Natural killer cell (primary cell): Measurements from ENCODE around the gene CFD. TPM values are rescaled to one million over a fixed set of nuclear protein-coding genes. Genes with fewer than 3 reads are reported as not detected.

Source experiments
- ATAC-seq, 3 donors: fragments of 150-1000 bp in 2 of 3; fragments of 200-7000 bp in 1 of 3; cut with Tn5 transposase; 1 replicate in 1 of 3; 2 replicates in 2 of 3; pipeline ENCODE4 v1.10.0; 2021; ENCODE audit warnings: mild to moderate bottlenecking in 2 of 3, moderate library complexity in 2 of 3
- DNase-seq, 2 donors: peaks; one replicate each; pipeline versions ENCODE4 v3.0.0 to v3.0.0-alpha.2; 2013 to 2021; ENCODE audit warnings: mixed read lengths in 1 of 2
- H3K27ac ChIP-seq: one replicate; pipeline ENCODE4 v1.5.1; 2013; ENCODE audit warnings: mild to moderate bottlenecking, low read length
- H3K27me3 ChIP-seq: one replicate; pipeline ENCODE4 v1.6.1; 2013; ENCODE audit warnings: low read length; ENCODE audit not compliant: control insufficient read depth, insufficient read depth
- H3K36me3 ChIP-seq: one replicate; pipeline ENCODE4 v1.6.1; 2013; ENCODE audit warnings: low read length; ENCODE audit not compliant: control insufficient read depth, insufficient read depth
- H3K4me1 ChIP-seq: one replicate; pipeline ENCODE4 v1.6.1; 2013; ENCODE audit warnings: low read length; ENCODE audit not compliant: control insufficient read depth, insufficient read depth
- H3K4me3 ChIP-seq: one replicate; pipeline ENCODE4 v1.5.1; 2013; ENCODE audit warnings: low read length
- H3K9me3 ChIP-seq: one replicate; pipeline ENCODE4 v1.6.1; 2013; ENCODE audit warnings: low read length; ENCODE audit not compliant: control insufficient read depth, insufficient read depth
- H3K27ac Mint-ChIP-seq, 2 donors: one replicate each; pipeline ENCODE4 v1.8.0; 2022; ENCODE audit warnings: mild to moderate bottlenecking in 2 of 2, mixed read lengths in 2 of 2, moderate library complexity in 1 of 2
- H3K27me3 Mint-ChIP-seq, 2 donors: one replicate each; pipeline ENCODE4 v1.8.0; 2022; ENCODE audit warnings: low read depth in 2 of 2, mixed read lengths in 2 of 2
- H3K36me3 Mint-ChIP-seq: one replicate; pipeline ENCODE4 v1.8.0; 2022; ENCODE audit warnings: mixed read lengths
- H3K4me1 Mint-ChIP-seq, 2 donors: one replicate each; pipeline ENCODE4 v1.8.0; 2022; ENCODE audit warnings: mixed read lengths in 2 of 2
- H3K4me3 Mint-ChIP-seq: one replicate; pipeline ENCODE4 v1.8.0; 2022; ENCODE audit warnings: mild to moderate bottlenecking, moderate library complexity, mixed read lengths
- H3K9me3 Mint-ChIP-seq, 2 donors: one replicate each; pipeline ENCODE4 v1.8.0; 2022; ENCODE audit warnings: mixed read lengths in 2 of 2
- CTCF ChIP-seq: fragments of 200-600 bp; IDR thresholded peaks from one replicate; pipeline ENCODE4 v1.8.0; 2022; ENCODE audit warnings: antibody characterized with exemption
- WGBS: methylation state at CpG from one replicate; pipeline ENCODE4 v1.1.7; 2013; ENCODE audit warnings: missing lambda C conversion rate; ENCODE audit not compliant: insufficient coverage; 5-methylcytosine and 5-hydroxymethylcytosine counted together
- intact Hi-C: fragments of 100-400 bp; cut with micrococcal nuclease; formaldehyde crosslinking; loops from one replicate; pipeline ENCODE4 v1.14.2; 2022
- total RNA-seq, 4 donors: library from RNA; stranded (reverse); fragments of 120-200 nt in 1 of 4; gene quantifications; one replicate each; pipeline versions ENCODE4 v1.2.3 to v1.2.4, GENCODE V29; 2013 to 2022

Gene CFD
- total RNA-seq, 3 donors from 2014 or later (not counting 1 experiment from before 2014, with no cell fraction given): 2.9 to 47.5 (median 10.4) TPM

- TF ChIP-seq CTCF: no peak
- 1% methylated on average over 67 of the region's 69 CpGs for WGBS
- H3K4me3 Mint-ChIP-seq: peak within 1 kb of the TSS; percentile 97
- H3K4me3 ChIP-seq: peak within 1 kb of the TSS; percentile 61
- intact Hi-C loops: loop anchor here (1.0 kb wide), 1 partner anchor 16 kb away; no protein-coding TSS in a partner anchor
- no peaks in the 10 kb centered on the region for H3K9me3 Mint-ChIP-seq
- peak within 1 kb of the TSS; percentile 99 for H3K27ac Mint-ChIP-seq
- H3K4me1 Mint-ChIP-seq: peaks cover 9 to 30% of the 10 kb centered on the region in 2 donors
- H3K36me3 ChIP-seq: peaks cover 20% of the 10 kb centered on the region
- H3K27me3 ChIP-seq: no peaks in the 10 kb centered on the region
- no peaks in the 10 kb centered on the region for H3K27me3 Mint-ChIP-seq
- H3K36me3 Mint-ChIP-seq: no peaks in the 10 kb centered on the region
- DNase-seq (peak; percentile 88 to 97), ATAC-seq (peak; percentile 97 to 98 (median 98))
- H3K9me3 ChIP-seq: no peaks in the 10 kb centered on the region
- H3K27ac ChIP-seq: peak within 1 kb of the TSS; percentile 98
- H3K4me1 ChIP-seq: peaks cover 39% of the 10 kb centered on the region
Observed at GRCh38 chr19:892894-893689, 33.6 kb downstream of the CFD start, which contains the start of the genes MED16 and RNU6-9. MED16 (minus strand) TSS chr19:893187; CDS start chr19:891131, 2,056 bp downstream. RNU6-9 (plus strand) TSS chr19:893484.

- Histone ChIP-seq H3K4me1 (peaks cover 23% of the 10 kb centered on the region), H3K4me3 (no peak overlapping the region), H3K9me3 (no peaks in the 10 kb centered on the region), H3K27me3 (no peaks in the 10 kb centered on the region), H3K36me3 (peaks cover 23% of the 10 kb centered on the region), H3K27ac (no peak overlapping the region)
- Mint-ChIP-seq H3K4me1 (peaks cover 9 to 27% of the 10 kb centered on the region in 2 donors), H3K27me3 (no peaks in the 10 kb centered on the region), H3K27ac (peak overlapping the region in 1 of 2 donors; percentile 42), H3K9me3 (no peaks in the 10 kb centered on the region), H3K4me3 (no peak overlapping the region), H3K36me3 (no peaks in the 10 kb centered on the region)
- WGBS: 93% methylated on average over 10 of the region's 10 CpGs
- DNase-seq: no peak
- ATAC-seq: no peak
- no peak for TF ChIP-seq CTCF
- intact Hi-C loops: no loop called here
Observed at GRCh38 chr19:896434-896833, 37.0 kb downstream of the CFD start.

GRCh38 chr19:896999-897398 lies 37.5 kb downstream of the CFD start:
- H3K27me3 Mint-ChIP-seq: no peaks in the 10 kb centered on the region
- Histone ChIP-seq H3K27me3 (no peaks in the 10 kb centered on the region), H3K4me3 (no peak overlapping the region), H3K4me1 (peaks cover 21% of the 10 kb centered on the region), H3K27ac (no peak overlapping the region), H3K36me3 (peaks cover 28% of the 10 kb centered on the region), H3K9me3 (no peaks in the 10 kb centered on the region)
- ATAC-seq (no peak), DNase-seq (no peak)
- H3K27ac Mint-ChIP-seq: no peak overlapping the region
- 94% methylated on average over 11 of the region's 11 CpGs for WGBS
- H3K4me1 Mint-ChIP-seq: peaks cover 9 to 26% of the 10 kb centered on the region in 2 donors
- H3K36me3 Mint-ChIP-seq: no peaks in the 10 kb centered on the region
- no peaks in the 10 kb centered on the region for H3K9me3 Mint-ChIP-seq
- no peak overlapping the region for H3K4me3 Mint-ChIP-seq
- intact Hi-C loops: no loop called here
- TF ChIP-seq CTCF: no peak
